Measurements from ENCODE around the gene NR5A1. TPM values are rescaled to one million over a fixed set of nuclear protein-coding genes. Genes with fewer than 3 reads are reported as not detected.

NR5A1 gene
- total and polyA plus RNA-seq, 11 donors: 0.04 to 0.14 TPM; not detected in 9

GRCh38 chr9:124502711-124503702 lies 4.2 kb downstream of the NR5A1 start:
- Histone ChIP-seq H3K36me3 (no peaks in the 10 kb centered on the region), H3K27ac (no peak overlapping the region), H3K4me1 (peaks cover 0 to 23% (median 4%) of the 10 kb centered on the region in 12 donors), H3K27me3 (peaks cover 22 to 70% (median 51%) of the 10 kb centered on the region in 9 donors), H3K4me3 (peak overlapping the region in 1 of 12 donors; percentile 5), H3K9me3 (no peaks in the 10 kb centered on the region)
- TF ChIP-seq POLR2A (IDR thresholded peaks at IDR 0.05) (no peak), CTCF (IDR thresholded peaks at IDR 0.05) (no peak)
- intact Hi-C loops (cut with DNase I): no loop called here
- WGBS, 4 donors: 5 to 11% (median 8%) methylated on average over 47 to 96 of the region's 96 CpGs
- ATAC-seq (no peak), DNase-seq (peak in 1 of 5 donors; percentile 19)

DNA sequence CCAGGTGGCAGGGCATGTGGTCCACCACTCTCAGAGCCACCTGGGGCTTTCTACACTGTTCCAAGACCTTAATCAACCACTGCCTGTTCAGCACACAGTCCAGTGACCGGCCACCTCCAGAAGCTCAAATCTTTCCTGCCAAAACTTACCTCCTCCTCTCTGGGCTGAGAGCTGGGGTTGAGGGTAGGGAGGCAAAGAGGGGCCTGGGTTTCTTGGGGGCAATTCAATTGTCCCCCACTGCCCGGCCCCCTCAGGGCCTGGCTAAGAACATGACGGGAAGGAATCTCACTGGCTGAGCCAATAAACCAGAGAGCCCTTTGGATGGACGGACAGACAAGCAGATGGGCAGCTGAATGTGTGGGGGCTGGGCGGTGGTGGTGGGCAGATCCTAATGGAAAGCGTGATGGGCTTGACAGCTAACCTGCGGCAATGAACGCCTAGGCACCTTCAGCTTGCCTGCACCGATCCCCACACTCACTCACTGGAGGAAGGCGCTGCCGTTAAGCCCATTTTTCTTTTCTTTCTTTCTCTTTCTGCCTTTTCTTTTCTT lies 5.4 kb downstream of the NR5A1 start:
- intact Hi-C loops (cut with DNase I): no loop called here
- ATAC-seq (no peak), DNase-seq (peak in 1 of 5 donors; percentile 2)
- WGBS, 4 donors: 61 to 71% (median 67%) methylated on average over 11 of the region's 11 CpGs
- H3K27ac ChIP-seq: no peak overlapping the region
- H3K4me3 ChIP-seq: no peak overlapping the region
- H3K9me3 ChIP-seq: no peaks in the 10 kb centered on the region
- H3K27me3 ChIP-seq: peaks cover 22 to 70% (median 51%) of the 10 kb centered on the region in 9 donors
- TF ChIP-seq CTCF (IDR thresholded peaks at IDR 0.05) (no peak), POLR2A (IDR thresholded peaks at IDR 0.05) (no peak)
- peaks cover 0 to 23% (median 4%) of the 10 kb centered on the region in 12 donors for H3K4me1 ChIP-seq
- no peaks in the 10 kb centered on the region for H3K36me3 ChIP-seq

GRCh38 chr9:124500796-124501611 lies 6.2 kb downstream of the NR5A1 start:
- H3K27me3 ChIP-seq: peaks cover 22 to 75% (median 51%) of the 10 kb centered on the region in 9 donors
- no peaks in the 10 kb centered on the region for H3K9me3 ChIP-seq
- DNase-seq (peak in 1 of 5 donors; percentile 13), ATAC-seq (no peak)
- no peak overlapping the region for H3K4me3 ChIP-seq
- 59 to 77% (median 61%) methylated on average over 9 to 12 of the region's 12 CpGs for WGBS, 4 donors
- H3K27ac ChIP-seq: no peak overlapping the region
- H3K36me3 ChIP-seq: no peaks in the 10 kb centered on the region
- peaks cover 0 to 23% (median 4%) of the 10 kb centered on the region in 12 donors for H3K4me1 ChIP-seq
- TF ChIP-seq POLR2A (IDR thresholded peaks at IDR 0.05) (no peak), CTCF (IDR thresholded peaks at IDR 0.05) (no peak)
- intact Hi-C loops (cut with DNase I): no loop called here

All from heart left ventricle (tissue), 16 donors.